Measurements from ENCODE around the gene MRPL41. TPM values are rescaled to one million over a fixed set of nuclear protein-coding genes. Genes with fewer than 3 reads are reported as not detected.

The MRPL41 gene
- total and polyA plus RNA-seq, 2 experiments from 2014 or later, result 32.8 to 146 TPM

- DNase-seq (ENCODE audit: low spot score) (no peak), ATAC-seq (no peak)
- Mint-ChIP-seq H3K9me3 (0 out of 3 replicates have a peak, but pooled peaks cover 3% of the 10 kb centered on the region), H3K27me3 (ENCODE audit: insufficient read depth, low read depth, poor library complexity) (peaks cover 13% of the 10 kb centered on the region), H3K4me1 (no peaks in the 10 kb centered on the region), H3K36me3 (ENCODE audit: low read depth) (peaks cover 8% of the 10 kb centered on the region; the same call in 1 of the 3 replicates), H3K27ac (no peak overlapping the region), H3K4me3 (no peak overlapping the region)
- no peaks in the 10 kb centered on the region for H3K9me2 ChIP-seq (ENCODE audit: insufficient read depth)
- H3K36me3 ChIP-seq (ENCODE audit: insufficient read depth), result no peaks in the 10 kb centered on the region
- H2AFZ ChIP-seq, result no peak overlapping the region
- no peaks in the 10 kb centered on the region for H3K27me3 ChIP-seq (ENCODE audit: insufficient read depth)
- no peaks in the 10 kb centered on the region for H3K79me2 ChIP-seq (replicated peaks; ENCODE audit: insufficient read depth)
- no peak overlapping the region for H3K4me2 ChIP-seq
- no peaks in the 10 kb centered on the region for H3K4me1 ChIP-seq (ENCODE audit: insufficient read depth)
- no peaks in the 10 kb centered on the region for H4K20me1 ChIP-seq (replicated peaks; ENCODE audit: insufficient read depth)
- no peak overlapping the region for H3K4me3 ChIP-seq
- H3K27ac ChIP-seq (ENCODE audit: low read depth), result no peak overlapping the region
- no peak for TF ChIP-seq EZH2phosphoT487 (IDR thresholded peaks at IDR 0.05; ENCODE audit: unreplicated experiment)
- no peak for TF ChIP-seq CREB1 (CRISPR knock-in tag; IDR thresholded peaks at IDR 0.05; ENCODE audit: low read depth)
- TF ChIP-seq STAT1 (IDR thresholded peaks at IDR 0.05; ENCODE audit: unreplicated experiment), result no peak
- TF ChIP-seq ZNF462 (CRISPR knock-in tag; IDR thresholded peaks at IDR 0.05), result no peak
- TF ChIP-seq ZNF331 (CRISPR knock-in tag; IDR thresholded peaks at IDR 0.05; ENCODE audit: low read depth), result no peak
- TF ChIP-seq JUNB (IDR thresholded peaks at IDR 0.05; ENCODE audit: unreplicated experiment), result no peak
- TF ChIP-seq CTCF (conservative IDR thresholded peaks at IDR 0.05; ENCODE audit: low read depth in 2 of 2), result no peak
- TF ChIP-seq EZH2 (IDR thresholded peaks at IDR 0.05; ENCODE audit: low read depth, unreplicated experiment), result no peak
- TF ChIP-seq ETS1 (IDR thresholded peaks at IDR 0.05), result no peak
- no peaks in the 10 kb centered on the region for H3F3A ChIP-seq (replicated peaks; ENCODE audit: low read depth)
Measured at GRCh38 chr9:137519553-137519952, 32.1 kb upstream of the MRPL41 start.
